Adrenal gland (tissue), 12 donors: Measurements from ENCODE around the gene ZNRF1. TPM values are rescaled to one million over a fixed set of nuclear protein-coding genes. Genes with fewer than 3 reads are reported as not detected.
"Not testable (repeated sequence)": the region's sequence is repeated elsewhere in the genome, so short reads cannot be mapped to it uniquely, and the experiment has no call there.

Source experiments
- DNase-seq, 7 donors: peaks; one replicate each; pipeline ENCODE4 v3.0.0-alpha.2; 2019 to 2020
- H3K27ac ChIP-seq, 5 donors: fragments of 200-600 bp; sonication (generic) in 4 of 5; 1 replicate in 3 of 5; 2 replicates in 2 of 5; pipeline versions ENCODE4 v1.5.1 to v1.8.0; 2016 to 2020; ENCODE audit warnings: mild to moderate bottlenecking in 1 of 5
- H3K27me3 ChIP-seq: fragments of 200-600 bp; 2 replicates; pipeline ENCODE4 v1.8.0; 2021
- H3K36me3 ChIP-seq, 2 donors: fragments of 200-600 bp; replicated peaks in 1 of 2; 1 replicate in 1 of 2; 2 replicates in 1 of 2; pipeline versions ENCODE4 v1.5.1 to v1.8.0; 2018 to 2022
- H3K4me1 ChIP-seq, 2 donors: fragments of 200-600 bp; replicated peaks in 1 of 2; 1 replicate in 1 of 2; 2 replicates in 1 of 2; pipeline versions ENCODE4 v1.5.1 to v1.8.0; 2018 to 2021
- H3K4me3 ChIP-seq, 4 donors: fragments of 200-600 bp; sonication (generic) in 3 of 4; one replicate each; pipeline ENCODE4 v1.5.1; 2016 to 2018
- H3K9me3 ChIP-seq, 3 donors: fragments of 200-600 bp; sonication (generic) in 1 of 3; replicated peaks in 1 of 3; 1 replicate in 2 of 3; 2 replicates in 1 of 3; pipeline versions ENCODE4 v1.5.1 to v1.8.0; 2016 to 2021
- POLR2A ChIP-seq, 2 donors: fragments of 450-650 bp; IDR thresholded peaks; one replicate each; pipeline ENCODE4 v1.6.1; 2017; ENCODE audit warnings: antibody characterized with exemption in 2 of 2, mild to moderate bottlenecking in 2 of 2, moderate library complexity in 1 of 2
- WGBS, 4 donors: extraction: QIAGEN DNeasy Blood & Tissue Kit in 2 of 4; methylation state at CpG; one replicate each; pipeline versions ENCODE4 v1.1.5 to v1.1.7; 2013 to 2017; 5-methylcytosine and 5-hydroxymethylcytosine counted together
- intact Hi-C, 2 donors: fragments of 100-400 bp; cut with DNase I; formaldehyde crosslinking; loops; one replicate each; pipeline versions ENCODE4 v1.14.1 to v1.15.0; 2022 to 2023
- polyA plus RNA-seq, 3 donors: library from polyadenylated mRNA; stranded (reverse); fragments of 200-250 nt in 2 of 3; fragments of 350-450 nt in 1 of 3; fragmentation: Illumina TruSeq in 1 of 3; extraction: RNeasy Lipid Tissue Mini Kit (QIAGEN cat#74804) in 1 of 3; gene quantifications; one replicate each; pipeline ENCODE4 v1.2.3, GENCODE V29; 2013 to 2014
- total RNA-seq, 9 donors: library from RNA; depleted of rRNA in 4 of 9; stranded (reverse); fragments of >200 nt in 4 of 9; fragments of 120-200 nt in 1 of 9; fragmentation: NEBNext Ultra II Directional in 1 of 9; extraction: Animal tissue kit (Norgen Biotek cat#: 25700) in 1 of 9; gene quantifications; one replicate each; pipeline versions ENCODE4 v1.1.0 to v1.2.4, GENCODE V29; 2013 to 2023
- TF ChIP-seq, protein P1 (sequence below), 6 experiments: fragments of 450-650 bp in 4 of 6; fragments of 200-600 bp in 2 of 6; sonication (generic) in 1 of 6; IDR thresholded peaks; 1 replicate in 5 of 6; 2 replicates in 1 of 6; pipeline versions ENCODE4 v1.5.1 to v1.8.0; 2016 to 2021; ENCODE audit warnings: antibody characterized with exemption in 6 of 6, mild to moderate bottlenecking in 2 of 6, moderate library complexity in 1 of 6
- donor health status: healthy with polysubstance abuse.
- donor health status: Bipolar disorder and iron deficiency.
- donor health status: DM: yes; HTN: yes; CAD: no.
- donor health status: DM: no; HTN: no; CAD: no.
- donor health status: DM: no; HTN: no; CAD: no.
- donor health status: DM: yes; HTN: yes; CAD: no.

The ZNRF1 gene
- total and polyA plus RNA-seq, 12 donors, result 9.9 to 29.2 (median 25.4) TPM

DNA sequence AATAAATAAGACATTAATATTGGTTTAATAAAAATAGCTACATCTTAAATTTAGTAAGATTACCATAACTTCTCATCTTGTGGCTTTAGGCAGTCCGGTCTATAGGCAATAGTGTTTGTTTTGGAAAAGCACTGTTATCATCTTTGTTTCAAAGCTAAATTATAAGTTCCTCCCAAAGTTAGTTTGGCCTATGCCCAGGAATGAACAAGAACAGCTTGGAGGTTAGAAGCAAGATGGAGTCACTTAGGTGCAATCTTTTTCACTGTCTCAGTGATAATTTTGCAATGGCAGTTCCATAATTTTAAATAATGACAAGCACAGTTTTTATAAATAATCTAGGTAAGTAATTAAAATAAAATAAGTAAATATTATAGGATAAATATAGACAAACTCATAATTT is 123.8 kb downstream of the ZNRF1 start:
- Histone ChIP-seq H3K9me3 (peaks cover 4 to 8% (median 4%) of the 10 kb centered on the region in 3 donors), H3K27me3 (no peaks in the 10 kb centered on the region), H3K4me3 (no peak overlapping the region), H3K36me3 (no peaks in the 10 kb centered on the region), H3K4me1 (no peaks in the 10 kb centered on the region), H3K27ac (no peak overlapping the region)
- TF ChIP-seq, protein P1, sequence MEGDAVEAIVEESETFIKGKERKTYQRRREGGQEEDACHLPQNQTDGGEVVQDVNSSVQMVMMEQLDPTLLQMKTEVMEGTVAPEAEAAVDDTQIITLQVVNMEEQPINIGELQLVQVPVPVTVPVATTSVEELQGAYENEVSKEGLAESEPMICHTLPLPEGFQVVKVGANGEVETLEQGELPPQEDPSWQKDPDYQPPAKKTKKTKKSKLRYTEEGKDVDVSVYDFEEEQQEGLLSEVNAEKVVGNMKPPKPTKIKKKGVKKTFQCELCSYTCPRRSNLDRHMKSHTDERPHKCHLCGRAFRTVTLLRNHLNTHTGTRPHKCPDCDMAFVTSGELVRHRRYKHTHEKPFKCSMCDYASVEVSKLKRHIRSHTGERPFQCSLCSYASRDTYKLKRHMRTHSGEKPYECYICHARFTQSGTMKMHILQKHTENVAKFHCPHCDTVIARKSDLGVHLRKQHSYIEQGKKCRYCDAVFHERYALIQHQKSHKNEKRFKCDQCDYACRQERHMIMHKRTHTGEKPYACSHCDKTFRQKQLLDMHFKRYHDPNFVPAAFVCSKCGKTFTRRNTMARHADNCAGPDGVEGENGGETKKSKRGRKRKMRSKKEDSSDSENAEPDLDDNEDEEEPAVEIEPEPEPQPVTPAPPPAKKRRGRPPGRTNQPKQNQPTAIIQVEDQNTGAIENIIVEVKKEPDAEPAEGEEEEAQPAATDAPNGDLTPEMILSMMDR (IDR thresholded peaks at IDR 0.05), result no peak
- no peak for TF ChIP-seq POLR2A (IDR thresholded peaks at IDR 0.05)
- intact Hi-C loops, result no loop called here
- WGBS, 4 donors, result 88 to 97% (median 94%) methylated on average over 1 of the region's 1 CpG
- DNase-seq, result no peak

DNA sequence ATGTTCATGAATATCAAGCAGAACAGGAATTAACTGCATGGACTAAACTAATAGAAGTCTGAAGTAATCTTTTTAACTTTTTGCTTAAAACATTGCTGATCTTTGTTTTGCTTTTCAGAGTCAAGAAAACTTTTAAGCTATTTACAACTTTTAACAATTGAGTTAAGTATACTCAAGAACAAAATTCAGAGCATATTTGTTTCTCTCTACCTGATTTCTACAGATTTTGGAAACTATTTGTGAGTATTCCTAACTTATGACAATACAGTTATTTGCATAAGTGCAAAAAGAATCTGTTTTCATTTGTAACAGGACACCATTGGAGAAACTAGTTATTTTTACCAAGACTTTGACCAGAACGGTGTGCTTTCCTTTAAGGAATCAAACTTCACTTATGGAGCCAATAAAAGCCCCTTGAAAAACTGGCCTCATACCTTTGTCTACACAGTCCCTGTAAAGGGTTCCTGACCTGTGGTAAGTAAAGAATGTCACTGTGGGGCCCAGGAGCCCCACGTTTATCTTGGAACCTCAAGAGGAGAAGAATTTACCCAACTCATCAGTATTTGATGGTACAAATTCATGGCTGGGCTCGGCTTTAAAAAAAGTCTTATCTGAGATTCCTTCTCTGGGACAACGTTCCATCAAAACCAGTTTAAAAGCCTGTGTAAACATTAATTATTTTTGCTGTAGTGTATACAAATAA is 129.0 kb downstream of the ZNRF1 start:
- H3K4me1 ChIP-seq, result no peaks in the 10 kb centered on the region
- no peak overlapping the region for H3K4me3 ChIP-seq
- no peaks in the 10 kb centered on the region for H3K27me3 ChIP-seq
- peaks cover 0 to 9% (median 0%) of the 10 kb centered on the region in 3 donors for H3K9me3 ChIP-seq
- DNase-seq, result no peak
- no peaks in the 10 kb centered on the region for H3K36me3 ChIP-seq
- TF ChIP-seq, protein P1 (IDR thresholded peaks at IDR 0.05), result no peak
- no peak for TF ChIP-seq POLR2A (IDR thresholded peaks at IDR 0.05)
- H3K27ac ChIP-seq, result no peak overlapping the region
- intact Hi-C loops, result no loop called here
- 58 to 66% (median 59%) methylated on average over 4 of the region's 4 CpGs for WGBS, 4 donors

DNA sequence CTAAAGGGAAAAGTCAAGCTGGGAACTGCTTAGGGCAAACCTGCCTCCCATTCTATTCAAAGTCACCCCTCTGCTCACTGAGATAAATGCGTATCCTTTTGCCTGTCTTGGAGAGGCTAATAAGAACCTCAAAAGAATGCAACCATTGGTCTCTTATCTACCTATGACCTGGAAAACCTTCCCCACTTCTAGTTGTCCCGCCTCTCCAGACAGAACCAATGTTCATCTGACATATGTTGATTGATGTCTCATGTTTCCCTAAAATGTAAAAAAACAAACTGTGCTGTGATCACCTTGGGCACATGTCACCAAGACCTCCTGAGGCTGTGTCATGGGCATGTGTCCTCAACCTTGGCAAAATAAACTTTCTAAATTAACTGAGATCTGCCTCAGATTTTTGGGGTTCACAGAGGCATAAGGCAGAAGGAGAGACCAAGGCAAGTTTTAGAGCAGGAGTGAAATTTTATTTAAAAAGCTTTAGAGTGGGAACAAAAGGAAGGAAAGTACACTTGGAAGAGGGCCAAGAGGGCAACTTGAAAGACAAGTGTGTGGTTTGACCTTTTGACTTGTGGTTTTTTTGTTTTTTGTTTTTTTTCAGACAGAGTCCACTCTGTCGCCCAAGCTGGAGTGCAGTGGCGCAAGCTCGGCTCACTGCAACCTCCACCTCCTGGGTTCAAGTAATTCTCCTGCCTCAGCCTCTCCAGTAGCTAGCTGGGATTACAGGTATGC is 130.8 kb downstream of the ZNRF1 start:
- H3K27ac ChIP-seq, H3K4me1 ChIP-seq, H3K36me3 ChIP-seq, H3K4me3 ChIP-seq, intact Hi-C loops, H3K9me3 ChIP-seq, H3K27me3 ChIP-seq: not testable (repeated sequence)
- 53 to 56% (median 54%) methylated on average over 5 of the region's 5 CpGs for WGBS, 4 donors
- peak in 1 of 7 donors; percentile 10 for DNase-seq

DNA sequence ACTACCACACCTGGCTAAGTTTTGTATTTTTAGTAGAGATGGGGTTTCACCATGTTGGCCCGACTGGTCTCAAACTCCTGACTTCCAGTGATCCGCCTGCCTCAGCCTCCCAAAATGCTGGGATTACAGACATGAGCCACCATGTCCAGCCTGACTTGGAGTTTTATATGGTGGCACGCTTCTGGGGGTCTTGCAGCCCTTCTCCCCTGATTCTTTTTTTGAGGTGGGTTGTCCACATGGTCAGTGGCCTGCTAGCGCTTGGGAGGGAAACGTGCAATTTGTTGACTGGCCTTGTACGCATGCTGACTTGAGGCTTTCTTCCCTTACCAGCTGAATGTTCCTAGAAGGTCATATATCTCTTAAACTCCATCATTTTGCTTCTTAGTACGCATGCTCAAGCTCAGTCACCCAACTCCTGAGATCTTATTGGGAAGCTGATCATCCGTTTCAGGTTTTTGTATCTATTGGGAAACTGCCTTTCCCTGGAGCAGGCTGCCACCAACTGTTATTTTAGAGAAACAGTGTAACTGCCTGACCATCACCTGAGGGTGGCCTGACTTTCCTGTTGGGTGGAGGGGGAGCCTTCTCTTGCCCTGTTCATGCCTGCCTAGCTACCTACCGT is 131.4 kb downstream of the ZNRF1 start:
- peak in 1 of 7 donors; percentile 50 for DNase-seq
- no peak overlapping the region for H3K4me3 ChIP-seq
- H3K4me1 ChIP-seq, result no peaks in the 10 kb centered on the region
- no peaks in the 10 kb centered on the region for H3K36me3 ChIP-seq
- H3K9me3 ChIP-seq, result peaks cover 0 to 9% (median 0%) of the 10 kb centered on the region in 3 donors
- intact Hi-C loops, result no loop called here
- TF ChIP-seq POLR2A (IDR thresholded peaks at IDR 0.05), result no peak
- TF ChIP-seq, protein P1 (IDR thresholded peaks at IDR 0.05), result no peak
- no peaks in the 10 kb centered on the region for H3K27me3 ChIP-seq
- no peak overlapping the region for H3K27ac ChIP-seq
- WGBS, 4 donors, result 81 to 88% (median 84%) methylated on average over 8 to 9 of the region's 9 CpGs
